DMS153 (cell line): Measurements from ENCODE around the gene TBC1D22A.
"Not testable (repeated sequence)": the region's sequence is repeated elsewhere in the genome, so short reads cannot be mapped to it uniquely, and the experiment has no call there.

Experiments
- DNase-seq: peaks from one replicate; lab custom pipeline; 2025; lab: John Stamatoyannopoulos, UW

TBC1D22A gene

GRCh38 chr22:47123827-47124442, 361.5 kb downstream of the TBC1D22A start:
- no peak for DNase-seq

- no peak for DNase-seq
These were observed 362.0 kb downstream of the TBC1D22A start for GRCh38 chr22:47124451-47124881.

- DNase-seq: no peak
These were observed 362.5 kb downstream of the TBC1D22A start for GRCh38 chr22:47124961-47125360.

GRCh38 chr22:47125603-47126002, 363.2 kb downstream of the TBC1D22A start:
- no peak for DNase-seq

GRCh38 chr22:47126344-47126811, 363.9 kb downstream of the TBC1D22A start:
- no peak for DNase-seq

- no peak for DNase-seq
These were observed 365.0 kb downstream of the TBC1D22A start for GRCh38 chr22:47127441-47127871.

- no peak for DNase-seq
These were observed 365.8 kb downstream of the TBC1D22A start for GRCh38 chr22:47128216-47128615.

GRCh38 chr22:47128622-47129215, 366.3 kb downstream of the TBC1D22A start:
- DNase-seq: no peak

GRCh38 chr22:47129902-47130635, 367.6 kb downstream of the TBC1D22A start:
- DNase-seq: no peak

GRCh38 chr22:47130883-47131631, 368.6 kb downstream of the TBC1D22A start:
- no peak for DNase-seq

- DNase-seq: no peak
These were observed 369.4 kb downstream of the TBC1D22A start for GRCh38 chr22:47131632-47132427.

GRCh38 chr22:47132428-47132825, 370.0 kb downstream of the TBC1D22A start:
- no peak for DNase-seq

- no peak for DNase-seq
These were observed 370.9 kb downstream of the TBC1D22A start for GRCh38 chr22:47133061-47133969.

- DNase-seq: no peak
These were observed 371.8 kb downstream of the TBC1D22A start for GRCh38 chr22:47134222-47134621.

GRCh38 chr22:47135338-47135737, 372.9 kb downstream of the TBC1D22A start:
- no peak for DNase-seq

- no peak for DNase-seq
These were observed 373.6 kb downstream of the TBC1D22A start for GRCh38 chr22:47136050-47136449.

- no peak for DNase-seq
These were observed 374.2 kb downstream of the TBC1D22A start for GRCh38 chr22:47136671-47137070.

- DNase-seq: no peak
These were observed 376.8 kb downstream of the TBC1D22A start for GRCh38 chr22:47139013-47139789.

- no peak for DNase-seq
These were observed 377.3 kb downstream of the TBC1D22A start for GRCh38 chr22:47139790-47140119.

- DNase-seq: not testable (repeated sequence)
These were observed 378.5 kb downstream of the TBC1D22A start for GRCh38 chr22:47140975-47141374.
